Suprapubic skin (tissue), 4 donors: ENCODE measurements around the gene CYFIP2. TPM values are rescaled to one million over a fixed set of nuclear protein-coding genes. Genes with fewer than 3 reads are reported as not detected.
A peak's percentile ranks its signal among the peaks of the same experiment; 100 is the strongest.

Experiments
- DNase-seq, 2 donors: peaks; one replicate each; pipeline ENCODE4 v3.0.0-alpha.2; 2019; ENCODE audit warnings: low spot score in 2 of 2
- H3K27ac ChIP-seq: fragments of 200-600 bp; sonication (generic); one replicate; pipeline ENCODE4 v1.5.1; 2019
- H3K27me3 ChIP-seq: fragments of 200-600 bp; sonication (generic); one replicate; pipeline ENCODE4 v1.5.1; 2019
- H3K36me3 ChIP-seq: fragments of 200-600 bp; sonication (generic); one replicate; pipeline ENCODE4 v1.5.1; 2019
- H3K4me1 ChIP-seq: fragments of 200-600 bp; sonication (generic); one replicate; pipeline ENCODE4 v1.5.1; 2019
- H3K4me3 ChIP-seq: fragments of 200-600 bp; sonication (generic); one replicate; pipeline ENCODE4 v1.5.1; 2019; ENCODE audit warnings: mild to moderate bottlenecking
- H3K9me3 ChIP-seq: fragments of 200-600 bp; sonication (generic); one replicate; pipeline ENCODE4 v1.5.1; 2019
- EP300 ChIP-seq: sonication (generic); formaldehyde crosslinking; IDR thresholded peaks from one replicate; pipeline ENCODE4 v1.6.1; 2017; ENCODE audit warnings: antibody characterized with exemption
- POLR2A ChIP-seq, 2 donors: fragments of 450-650 bp; IDR thresholded peaks; one replicate each; pipeline ENCODE4 v1.6.1; 2017; ENCODE audit warnings: antibody characterized with exemption in 2 of 2, mild to moderate bottlenecking in 2 of 2, moderate library complexity in 2 of 2
- POLR2AphosphoS5 ChIP-seq, 3 donors: sonication (generic); formaldehyde crosslinking; IDR thresholded peaks; one replicate each; pipeline ENCODE4 v1.6.1; 2017; ENCODE audit warnings: antibody characterized with exemption in 3 of 3
- whole genome bisulfite sequencing: methylation state at CpG from one replicate; pipeline ENCODE4 v1.1.5; 2018; 5-methylcytosine and 5-hydroxymethylcytosine counted together
- total RNA-seq, 4 donors: library from RNA; depleted of rRNA; stranded (reverse); fragments of >200 nt; gene quantifications; one replicate each; pipeline ENCODE4 v1.1.0, GENCODE V29; 2016
- TF ChIP-seq, protein P1 (sequence below), 2 donors: fragments of 200-600 bp in 1 of 2; fragments of 450-650 bp in 1 of 2; sonication (generic) in 1 of 2; IDR thresholded peaks; one replicate each; pipeline ENCODE4 v1.5.1; 2016 to 2019; ENCODE audit warnings: antibody characterized with exemption in 2 of 2, mild to moderate bottlenecking in 1 of 2, moderate library complexity in 1 of 2

CYFIP2 gene
- total RNA-seq, 4 donors from 2014 or later = 12.7 to 17.1 (median 14.9) TPM

- DNase-seq = no peak
- H3K27me3 ChIP-seq = no peaks in the 10 kb centered on the region
- TF ChIP-seq, protein P1, sequence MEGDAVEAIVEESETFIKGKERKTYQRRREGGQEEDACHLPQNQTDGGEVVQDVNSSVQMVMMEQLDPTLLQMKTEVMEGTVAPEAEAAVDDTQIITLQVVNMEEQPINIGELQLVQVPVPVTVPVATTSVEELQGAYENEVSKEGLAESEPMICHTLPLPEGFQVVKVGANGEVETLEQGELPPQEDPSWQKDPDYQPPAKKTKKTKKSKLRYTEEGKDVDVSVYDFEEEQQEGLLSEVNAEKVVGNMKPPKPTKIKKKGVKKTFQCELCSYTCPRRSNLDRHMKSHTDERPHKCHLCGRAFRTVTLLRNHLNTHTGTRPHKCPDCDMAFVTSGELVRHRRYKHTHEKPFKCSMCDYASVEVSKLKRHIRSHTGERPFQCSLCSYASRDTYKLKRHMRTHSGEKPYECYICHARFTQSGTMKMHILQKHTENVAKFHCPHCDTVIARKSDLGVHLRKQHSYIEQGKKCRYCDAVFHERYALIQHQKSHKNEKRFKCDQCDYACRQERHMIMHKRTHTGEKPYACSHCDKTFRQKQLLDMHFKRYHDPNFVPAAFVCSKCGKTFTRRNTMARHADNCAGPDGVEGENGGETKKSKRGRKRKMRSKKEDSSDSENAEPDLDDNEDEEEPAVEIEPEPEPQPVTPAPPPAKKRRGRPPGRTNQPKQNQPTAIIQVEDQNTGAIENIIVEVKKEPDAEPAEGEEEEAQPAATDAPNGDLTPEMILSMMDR (IDR thresholded peaks at IDR 0.05) = no peak
- TF ChIP-seq POLR2AphosphoS5 (IDR thresholded peaks at IDR 0.05) = no peak
- no peak for TF ChIP-seq POLR2A (IDR thresholded peaks at IDR 0.05)
- TF ChIP-seq EP300 = no peak
Observed at GRCh38 chr5:157247267-157247666, 18.7 kb upstream of the CYFIP2 start.

GRCh38 chr5:157248821-157249470 is 17.0 kb upstream of the CYFIP2 start:
- no peak for DNase-seq
- H3K9me3 ChIP-seq = no peaks in the 10 kb centered on the region
- H3K4me3 ChIP-seq = no peak overlapping the region
- no peaks in the 10 kb centered on the region for H3K4me1 ChIP-seq
- no peak overlapping the region for H3K27ac ChIP-seq
- TF ChIP-seq EP300 (no peak), POLR2AphosphoS5 (IDR thresholded peaks at IDR 0.05) (no peak), POLR2A (IDR thresholded peaks at IDR 0.05) (no peak)
- TF ChIP-seq, protein P1 (IDR thresholded peaks at IDR 0.05) = no peak
- H3K27me3 ChIP-seq = no peaks in the 10 kb centered on the region
- H3K36me3 ChIP-seq = no peaks in the 10 kb centered on the region
- 68% methylated on average over 11 of the region's 11 CpGs for WGBS

More at GRCh38 chr5:157247267-157247666, 18.7 kb upstream of the CYFIP2 start:
- no peak overlapping the region for H3K27ac ChIP-seq
- H3K9me3 ChIP-seq = no peaks in the 10 kb centered on the region
- no peak overlapping the region for H3K4me3 ChIP-seq
- no peaks in the 10 kb centered on the region for H3K36me3 ChIP-seq
- no peaks in the 10 kb centered on the region for H3K4me1 ChIP-seq

DNA sequence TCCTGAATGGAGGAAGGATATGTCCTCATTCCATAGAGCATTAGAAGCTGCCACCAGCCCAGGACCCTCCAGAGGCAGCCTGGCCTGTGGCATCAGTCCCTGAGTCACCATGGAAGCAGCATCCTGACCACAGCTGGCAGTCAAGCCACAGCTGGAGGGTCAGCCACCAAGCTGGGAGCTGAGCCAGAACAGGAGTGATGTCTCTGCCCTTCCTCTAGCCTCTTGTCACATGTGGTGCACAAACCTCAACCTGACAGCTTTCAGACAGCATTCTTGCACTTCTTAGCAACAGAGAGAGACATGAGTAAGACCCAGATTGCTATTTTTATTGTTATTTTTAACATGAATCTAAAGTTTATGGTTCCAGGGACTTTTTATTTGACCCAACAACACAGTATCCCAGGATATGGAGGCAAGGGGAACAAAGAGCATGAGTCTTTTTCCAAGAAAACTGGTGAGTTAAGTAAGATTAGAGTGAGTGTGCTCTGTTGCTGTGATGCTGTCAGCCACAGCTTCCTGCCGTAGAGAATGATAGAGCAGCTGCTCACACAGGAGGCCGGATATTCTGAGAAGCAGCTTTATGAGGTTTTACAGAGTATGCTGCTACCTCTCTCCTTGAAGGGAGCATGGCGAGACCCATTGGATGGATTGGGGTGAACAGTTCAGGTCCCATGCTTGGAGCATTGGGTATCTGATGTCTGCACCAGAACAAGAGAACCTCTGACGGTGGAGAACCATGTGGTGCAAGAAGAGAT is 13.0 kb upstream of the CYFIP2 start:
- H3K4me1 ChIP-seq = no peaks in the 10 kb centered on the region
- TF ChIP-seq POLR2A (IDR thresholded peaks at IDR 0.05) (no peak), EP300 (no peak), POLR2AphosphoS5 (IDR thresholded peaks at IDR 0.05) (no peak)
- TF ChIP-seq, protein P1 (IDR thresholded peaks at IDR 0.05) = no peak
- no peaks in the 10 kb centered on the region for H3K27me3 ChIP-seq
- WGBS = 67% methylated on average over 4 of the region's 4 CpGs
- H3K4me3 ChIP-seq = no peak overlapping the region
- no peak for DNase-seq
- H3K36me3 ChIP-seq = no peaks in the 10 kb centered on the region
- no peak overlapping the region for H3K27ac ChIP-seq
- H3K9me3 ChIP-seq = no peaks in the 10 kb centered on the region

GRCh38 chr5:157253547-157253946 is 12.4 kb upstream of the CYFIP2 start:
- TF ChIP-seq, protein P1 (IDR thresholded peaks at IDR 0.05) = peak; percentile 32 to 74
- TF ChIP-seq EP300 = no peak
- no peak for DNase-seq

DNA sequence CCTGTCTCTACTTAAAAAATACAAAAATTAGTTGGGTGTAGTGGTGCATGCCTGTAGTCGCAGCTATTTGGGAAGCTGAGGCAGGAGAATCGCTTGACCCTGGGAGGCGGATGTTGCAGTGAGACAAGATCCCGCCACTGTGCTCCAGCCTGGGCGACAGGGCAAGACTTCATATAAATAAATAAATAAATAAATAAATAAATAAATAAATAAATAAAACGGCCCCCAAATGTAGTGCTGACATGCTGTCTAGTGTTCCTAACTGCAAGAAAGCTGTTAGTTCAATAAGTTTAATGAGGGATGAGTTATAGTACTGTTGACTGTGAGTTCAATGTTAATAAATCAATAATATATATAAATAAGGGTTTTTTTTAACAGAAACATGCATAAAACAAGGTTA is 7.5 kb upstream of the CYFIP2 start:
- TF ChIP-seq, protein P1 (IDR thresholded peaks at IDR 0.05) = no peak
- TF ChIP-seq EP300 (no peak), POLR2AphosphoS5 (IDR thresholded peaks at IDR 0.05) (no peak), POLR2A (IDR thresholded peaks at IDR 0.05) (no peak)
- H3K27ac ChIP-seq = no peak overlapping the region
- WGBS = 95% methylated on average over 6 of the region's 6 CpGs

More at GRCh38 chr5:157253547-157253946, 12.4 kb upstream of the CYFIP2 start:
- 5% methylated on average over 2 of the region's 2 CpGs for WGBS
- Histone ChIP-seq H3K27me3 (no peaks in the 10 kb centered on the region), H3K27ac (no peak overlapping the region), H3K9me3 (no peaks in the 10 kb centered on the region), H3K36me3 (no peaks in the 10 kb centered on the region), H3K4me3 (no peak overlapping the region), H3K4me1 (no peaks in the 10 kb centered on the region)

More for the DNA sequence above, 7.5 kb upstream of the CYFIP2 start:
- Histone ChIP-seq H3K4me1 (no peaks in the 10 kb centered on the region), H3K4me3 (no peak overlapping the region), H3K9me3 (no peaks in the 10 kb centered on the region), H3K27me3 (no peaks in the 10 kb centered on the region), H3K36me3 (no peaks in the 10 kb centered on the region)
- DNase-seq = no peak
